K562 (cell line): ENCODE data around the gene MYO3B. TPM values are rescaled to one million over a fixed set of nuclear protein-coding genes. Genes with fewer than 3 reads are reported as not detected.

Experiments
- ATAC-seq: fragments of 200-7000 bp; cut with Tn5 transposase; 3 replicates; pipeline ENCODE4 v1.9.1; 2020; ENCODE audit warnings: moderate library complexity
- BruUV-seq: library from RNA; stranded (reverse); fragments of 400-500 nt; replicated peaks from 2 replicates; lab custom pipeline; 2021; lab: Mats Ljungman, UMichigan
- CTCF ChIA-PET: fragments of 300-600 bp; formaldehyde crosslinking; extraction: SDS; loops from one replicate; lab custom pipeline; 2021; ENCODE audit warnings: low intra/inter-chr PET ratio; lab: Yijun Ruan, JAX
- POLR2A ChIA-PET: fragments of 300-600, 350-650 bp; sonication (Branson Sonifier 250); formaldehyde crosslinking; extraction: SDS; loops from one replicate; lab custom pipeline; 2021; ENCODE audit warnings: antibody characterized with exemption, inconsistent platforms; lab: Yijun Ruan, JAX
- DNase-seq, 4 experiments: peaks; one replicate each; pipeline versions ENCODE4 v3.0.0 to v3.0.0-alpha.2; 2011 to 2018; ENCODE audit warnings: low spot score in 3 of 4, mixed read lengths in 3 of 4; ENCODE audit errors: extremely low read depth in 1 of 4
- FAIRE-seq: peaks from 2 replicates; lab custom pipeline; 2011; peaks lifted over from hg19 to GRCh38; lab: Jason Lieb, UNC
- H2AFZ ChIP-seq: 2 replicates; pipeline ENCODE4 v1.6.0; 2011; ENCODE audit warnings: low read depth, low read length, control low read depth, inconsistent platforms
- H3K27ac ChIP-seq: fragments of 200-600 bp; 3 replicates; pipeline ENCODE4 v1.8.0; 2011; ENCODE audit warnings: low read depth, mild to moderate bottlenecking, control low read depth, inconsistent platforms, low read length, moderate library complexity, mixed read lengths; ENCODE audit errors: extremely low read depth
- H3K27me3 ChIP-seq, 2 experiments: fragments of 300-600 bp in 1 of 2; 2 replicates in 1 of 2; 3 replicates in 1 of 2; pipeline versions ENCODE4 v1.6.0 to v1.8.0; 2011; ENCODE audit warnings: inconsistent platforms in 2 of 2, low read length in 2 of 2, mild to moderate bottlenecking in 1 of 2, mixed read lengths in 1 of 2, moderate library complexity in 1 of 2; ENCODE audit not compliant: control insufficient read depth in 2 of 2, insufficient read depth in 2 of 2
- H3K36me3 ChIP-seq: fragments of 300-600 bp; 3 replicates; pipeline ENCODE4 v1.8.0; 2011; ENCODE audit warnings: mild to moderate bottlenecking, low read length, inconsistent platforms; ENCODE audit not compliant: control insufficient read depth, insufficient read depth
- H3K4me1 ChIP-seq, 2 experiments: fragments of 200-600 bp in 1 of 2; replicated peaks in 1 of 2; 2 replicates in 1 of 2; 3 replicates in 1 of 2; pipeline versions ENCODE4 v1.5.1 to v1.8.0; 2011; ENCODE audit warnings: inconsistent platforms in 2 of 2, low read length in 2 of 2, mild to moderate bottlenecking in 1 of 2, mixed read lengths in 1 of 2, moderate library complexity in 1 of 2; ENCODE audit not compliant: control insufficient read depth in 2 of 2, insufficient read depth in 2 of 2
- H3K4me2 ChIP-seq: 2 replicates; pipeline ENCODE4 v1.6.1; 2011; ENCODE audit warnings: low read length, control low read depth, inconsistent platforms, mixed read lengths; ENCODE audit not compliant: insufficient read depth
- H3K4me3 ChIP-seq: fragments of 200-600 bp; sonication (generic), shearing (Covaris generic); 2 replicates; pipeline ENCODE4 v1.5.1; 2016; ENCODE audit warnings: control low read depth, inconsistent platforms
- H3K79me2 ChIP-seq: fragments of 200-600 bp; 3 replicates; pipeline ENCODE4 v1.8.0; 2011; ENCODE audit warnings: low read length, inconsistent platforms; ENCODE audit not compliant: control insufficient read depth, insufficient read depth
- H3K9ac ChIP-seq, 2 experiments: 2 replicates each; pipeline versions ENCODE4 v1.6.0 to v1.6.1; 2011; ENCODE audit warnings: low read depth in 2 of 2, low read length in 2 of 2, control low read depth in 1 of 2, inconsistent platforms in 1 of 2, mild to moderate bottlenecking in 1 of 2, mixed read lengths in 1 of 2; ENCODE audit not compliant: insufficient read depth in 1 of 2
- H3K9me1 ChIP-seq: one replicate; pipeline ENCODE4 v1.6.0; 2011; ENCODE audit warnings: inconsistent platforms, mild to moderate bottlenecking, low read length, moderate library complexity; ENCODE audit not compliant: control insufficient read depth, insufficient read depth
- H3K9me3 ChIP-seq: replicated peaks from 2 replicates; pipeline ENCODE4 v1.5.1; 2011; ENCODE audit warnings: low read depth, low read length, inconsistent platforms; ENCODE audit not compliant: control insufficient read depth, insufficient read depth
- H4K20me1 ChIP-seq: replicated peaks from 2 replicates; pipeline ENCODE4 v1.6.1; 2011; ENCODE audit warnings: low read length, inconsistent platforms, mixed read lengths; ENCODE audit not compliant: control insufficient read depth, insufficient read depth
- MECOM ChIP-seq: fragments of 250-450 bp; sonication (Bioruptor Pico); IDR thresholded peaks from 2 replicates; pipeline ENCODE4 v1.8.0; 2022; ENCODE audit warnings: inconsistent platforms
- NFXL1 ChIP-seq: fragments of 450-650 bp; formaldehyde crosslinking; IDR thresholded peaks from 2 replicates; pipeline ENCODE4 v1.4.0; 2021; ENCODE audit warnings: mild to moderate bottlenecking
- NR2C2 ChIP-seq, 2 experiments: fragments of 200-800 bp in 1 of 2; sonication (Bioruptor generic) in 1 of 2; sonication (generic) in 1 of 2; formaldehyde crosslinking in 1 of 2; IDR thresholded peaks; 2 replicates each; pipeline versions ENCODE4 v1.6.1 to v1.8.0; 2016 to 2022; ENCODE audit warnings: mild to moderate bottlenecking in 1 of 2, missing compliant biosample characterization in 1 of 2, missing genetic modification characterization in 1 of 2, missing genetic modification reagents in 1 of 2
- SAFB2 ChIP-seq: fragments of 200-400 bp; formaldehyde crosslinking; IDR thresholded peaks from 2 replicates; pipeline ENCODE4 v1.6.1; 2018; ENCODE audit warnings: borderline replicate concordance, low read length, low read depth, moderate library complexity; ENCODE audit not compliant: severe bottlenecking
- SOX6 ChIP-seq: fragments of 450-650 bp; IDR thresholded peaks from 2 replicates; pipeline ENCODE4 v1.6.1; 2014; ENCODE audit warnings: mild to moderate bottlenecking
- ZNF311 ChIP-seq: fragments of 250-450 bp; sonication (Bioruptor Pico); IDR thresholded peaks from 2 replicates; pipeline ENCODE4 v1.4.0; 2020; ENCODE audit warnings: mild to moderate bottlenecking, moderate library complexity
- WGBS: fragments of 100-300 bp; shearing (Covaris generic); methylation state at CpG from one replicate; pipeline ENCODE4 v1.1.6; 2016; ENCODE audit warnings: low coverage, mixed read lengths; ENCODE audit not compliant: insufficient coverage; ENCODE audit errors: missing lambda C conversion rate; 5-methylcytosine and 5-hydroxymethylcytosine counted together
- in situ Hi-C: fragments of 300-500 bp; cut with MboI; formaldehyde crosslinking; loops from 4 replicates; pipeline ENCODE4 v1.15.0; 2018; ENCODE audit warnings: inconsistent platforms, mixed read lengths
- intact Hi-C: fragments of 100-400 bp; cut with micrococcal nuclease; formaldehyde crosslinking; loops from 2 replicates; pipeline ENCODE4 v1.14.2; 2022
- polyA plus RNA-seq, 8 experiments: library from polyadenylated mRNA; depleted of rRNA in 4 of 8; stranded (reverse) in 5 of 8; unstranded in 3 of 8; fragments of >200 nt; fragmentation: Nextera tagmentation in 2 of 8; fragmentation: Illumina TruSeq in 1 of 8; extraction: Ambion mirVana in 2 of 8; extraction: Trizol in 1 of 8; gene quantifications; 2 replicates each; pipeline versions ENCODE4 v1.2.1 to v1.2.3, GENCODE V29; 2011 to 2014; ENCODE audit warnings: inconsistent platforms in 1 of 8, missing spikeins in 1 of 8
- total RNA-seq, 7 experiments: library from RNA; depleted of rRNA in 6 of 7; stranded (reverse); fragments of >200 nt in 6 of 7; fragmentation: Illumina TruSeq in 2 of 7; extraction: Trizol in 2 of 7; gene quantifications; 2 replicates each; pipeline versions ENCODE4 v1.2.1 to v1.2.3, GENCODE V29; 2011 to 2021; ENCODE audit warnings: low replicate concordance in 1 of 7
- TF ChIP-seq, protein P1 (sequence below): sonication (generic); formaldehyde crosslinking; IDR thresholded peaks from 2 replicates; pipeline ENCODE4 v1.8.0; 2022; ENCODE audit warnings: mild to moderate bottlenecking, missing genetic modification reagents

MYO3B gene
- total and polyA plus RNA-seq, 9 of the 15 experiments (the other 6 are each of a cell fraction or from before 2014, with no cell fraction given) = 2.7 to 6.5 (median 3.6) TPM

DNA sequence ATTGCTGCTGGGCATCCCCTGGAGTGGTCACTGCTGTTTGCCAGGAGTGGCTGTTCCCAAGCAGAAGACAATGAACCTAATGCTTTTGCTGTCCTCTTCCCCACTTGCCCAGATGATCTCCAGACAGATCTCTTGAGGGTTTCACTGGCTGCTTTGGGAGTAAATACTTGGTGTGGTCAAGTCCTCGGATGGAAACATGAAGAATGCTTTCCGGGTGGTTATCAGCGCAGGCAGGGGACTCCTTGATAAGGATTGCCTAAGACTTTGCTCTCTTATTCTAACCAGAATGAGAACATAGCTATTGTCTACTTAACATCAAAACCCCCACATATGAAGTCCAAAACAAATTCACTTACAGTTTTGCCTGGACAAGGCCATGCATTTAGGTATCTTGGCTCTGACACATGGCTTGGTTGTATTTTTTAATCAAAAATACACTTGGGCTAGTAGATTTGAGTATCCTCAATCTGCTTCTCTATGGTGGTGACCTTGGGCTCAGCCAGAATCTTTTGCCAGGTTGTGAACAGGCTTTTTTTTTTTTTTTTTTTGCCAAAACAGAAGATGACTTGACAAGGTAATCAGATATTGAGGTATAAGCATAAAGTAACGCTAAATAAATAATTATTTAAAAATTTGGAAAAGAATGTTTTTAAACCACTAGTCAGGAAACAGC lies 34.8 kb upstream of the MYO3B start (continued):
- TF ChIP-seq SAFB2 = no peak
- TF ChIP-seq MECOM (CRISPR knock-in tag) = peak; percentile 61; the same call in 1 of the 2 replicates

DNA sequence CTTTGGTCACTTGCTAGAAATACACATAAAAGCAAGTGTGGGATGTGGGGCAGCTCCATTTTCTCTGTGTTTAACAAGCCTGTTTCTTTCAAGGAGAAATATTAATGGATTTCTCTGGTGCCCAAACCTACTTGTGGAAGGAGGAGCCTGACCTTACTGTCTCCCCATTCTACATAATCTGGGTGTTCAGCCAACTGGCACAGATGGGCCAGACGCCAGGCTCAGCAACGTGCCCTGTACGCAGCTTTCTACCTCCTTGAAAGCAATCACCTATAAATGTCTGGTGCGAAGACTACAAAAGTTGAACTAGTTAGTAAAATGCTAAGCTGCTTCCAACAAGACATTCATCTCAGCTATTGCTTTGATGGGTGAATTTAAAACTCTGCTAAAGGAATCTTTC lies 33.2 kb upstream of the MYO3B start:
- in situ Hi-C loops = no loop called here
- no peaks in the 10 kb centered on the region for H3K79me2 ChIP-seq
- CTCF ChIA-PET = no interaction called here

More for the DNA sequence above, 33.2 kb upstream of the MYO3B start:
- no peaks in the 10 kb centered on the region for H4K20me1 ChIP-seq
- H3K4me3 ChIP-seq = no peak overlapping the region
- H3K4me1 ChIP-seq = peaks cover 28 to 34% of the 10 kb centered on the region in 2 experiments
- no peak for FAIRE-seq
- no peak for DNase-seq
- no peak overlapping the region for H3K27ac ChIP-seq
- H3K9ac ChIP-seq = no peak overlapping the region
- H2AFZ ChIP-seq = no peak overlapping the region
- H3K4me2 ChIP-seq = no peak overlapping the region
- H3K9me3 ChIP-seq = no peaks in the 10 kb centered on the region
- POLR2A ChIA-PET = interaction anchor here (1.4 to 2.9 kb wide), 3 partner anchors 10 to 16 kb away, joined by 3 to 23 read pairs (median 10); no protein-coding TSS in a partner anchor
- no TSS peak for BruUV-seq
- intact Hi-C loops = no loop called here
- no peaks in the 10 kb centered on the region for H3K36me3 ChIP-seq
- WGBS = 95% methylated on average over 4 of the region's 4 CpGs
- ATAC-seq = no peak
- no peaks in the 10 kb centered on the region for H3K9me1 ChIP-seq
- no peaks in the 10 kb centered on the region for H3K27me3 ChIP-seq
- TF ChIP-seq SOX6 (no peak), NR2C2 (CRISPR knock-in tag; IDR thresholded peaks at IDR 0.05) (no peak), NR2C2 (tag; IDR thresholded peaks at IDR 0.05) (no peak), ZNF311 (CRISPR knock-in tag) (0 out of 2 replicates have a peak, but pooled peaks have one; percentile 25), NFXL1 (CRISPR knock-in tag) (no peak)
- TF ChIP-seq, protein P1, sequence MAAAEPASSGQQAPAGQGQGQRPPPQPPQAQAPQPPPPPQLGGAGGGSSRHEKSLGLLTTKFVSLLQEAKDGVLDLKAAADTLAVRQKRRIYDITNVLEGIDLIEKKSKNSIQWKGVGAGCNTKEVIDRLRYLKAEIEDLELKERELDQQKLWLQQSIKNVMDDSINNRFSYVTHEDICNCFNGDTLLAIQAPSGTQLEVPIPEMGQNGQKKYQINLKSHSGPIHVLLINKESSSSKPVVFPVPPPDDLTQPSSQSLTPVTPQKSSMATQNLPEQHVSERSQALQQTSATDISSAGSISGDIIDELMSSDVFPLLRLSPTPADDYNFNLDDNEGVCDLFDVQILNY (CRISPR knock-in tag) = no peak
